ENCODE data around the gene C4orf50.
"Not testable (repeated sequence)": the region's sequence is repeated elsewhere in the genome, so short reads cannot be mapped to it uniquely, and the experiment has no call there.

Gene C4orf50

DNA sequence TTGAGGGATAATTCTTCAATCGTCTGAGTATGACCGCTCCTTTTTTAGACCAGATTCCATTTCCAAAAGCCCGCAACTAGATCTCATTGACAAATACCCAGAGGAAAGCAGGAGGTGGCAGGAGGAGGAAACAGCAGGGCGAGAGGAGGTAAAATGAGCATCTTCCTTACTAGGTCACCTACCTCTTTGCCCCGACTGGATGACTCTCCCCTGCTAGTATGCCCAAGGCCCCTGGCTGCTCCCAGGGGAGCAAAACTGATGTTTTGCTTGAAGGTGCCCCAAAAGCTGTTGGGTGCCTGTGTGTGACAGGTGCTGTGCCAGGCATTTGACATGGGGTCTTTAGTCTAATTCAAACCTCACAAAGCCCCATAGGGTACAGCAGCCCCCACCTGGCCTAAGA, 48.9 kb downstream of the C4orf50 start:
- no peak for DNase-seq (ENCODE audit: low read depth)

DNA sequence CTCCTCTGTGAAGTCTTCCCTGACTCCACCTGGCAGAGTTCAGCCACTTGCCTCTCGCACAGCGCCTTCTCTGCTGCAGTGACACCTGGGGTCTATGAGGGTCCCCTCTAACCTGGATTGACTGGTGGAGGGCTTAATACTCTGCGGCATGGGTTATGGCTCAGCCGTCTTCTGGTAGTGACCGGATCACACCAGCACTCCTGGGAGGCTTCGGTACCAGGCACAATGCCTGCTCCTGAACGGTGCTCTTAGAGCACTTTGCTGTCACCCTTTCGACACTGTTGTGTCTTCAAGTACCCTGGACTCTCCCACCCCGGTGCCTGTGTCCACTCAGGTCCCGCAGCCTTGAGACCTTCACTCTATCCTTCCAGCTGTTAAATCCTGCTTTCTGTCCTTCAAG, 50.0 kb downstream of the C4orf50 start:
- DNase-seq (ENCODE audit: low read depth), result no peak

DNA sequence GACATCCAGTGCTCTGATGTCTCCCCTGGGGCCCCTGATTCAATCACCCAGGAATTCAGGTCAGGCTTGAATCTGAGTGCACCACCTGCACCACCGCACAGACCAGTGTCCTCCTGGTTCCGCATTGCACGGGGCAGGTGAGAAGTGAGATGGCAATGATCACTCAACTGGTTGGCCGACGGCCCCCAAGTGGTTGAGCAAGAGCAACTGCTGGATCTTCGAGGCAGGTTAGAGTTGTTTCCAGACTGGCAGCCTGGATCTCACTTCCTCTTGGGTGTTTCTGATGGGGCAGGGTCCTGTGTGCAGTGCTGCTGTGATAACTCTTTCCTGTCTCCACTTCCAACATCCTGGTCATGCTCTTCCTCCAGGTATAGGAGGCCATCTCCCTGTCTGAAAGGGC, 50.4 kb downstream of the C4orf50 start:
- no peak for DNase-seq (ENCODE audit: low read depth)

DNA sequence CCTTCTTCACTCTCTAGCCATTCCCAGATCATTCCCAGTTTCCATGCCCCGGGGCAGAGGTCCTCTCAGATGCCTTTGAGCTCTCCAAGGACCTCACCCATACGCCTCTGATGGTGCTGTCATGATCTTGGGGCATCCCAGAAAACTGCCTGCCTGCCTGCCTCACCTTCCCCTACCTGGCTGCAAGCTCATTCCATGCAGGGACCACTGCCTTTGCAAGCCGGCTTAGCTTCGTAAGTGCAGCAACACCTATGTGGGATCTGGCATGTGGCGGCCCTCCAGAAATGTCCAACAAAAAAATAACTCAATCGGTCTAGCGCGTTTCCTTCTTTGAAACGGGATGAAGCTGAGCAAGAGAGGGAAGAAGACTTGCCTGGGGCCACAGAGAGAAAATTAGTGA, 53.0 kb downstream of the C4orf50 start:
- DNase-seq (ENCODE audit: low read depth), result no peak

DNA sequence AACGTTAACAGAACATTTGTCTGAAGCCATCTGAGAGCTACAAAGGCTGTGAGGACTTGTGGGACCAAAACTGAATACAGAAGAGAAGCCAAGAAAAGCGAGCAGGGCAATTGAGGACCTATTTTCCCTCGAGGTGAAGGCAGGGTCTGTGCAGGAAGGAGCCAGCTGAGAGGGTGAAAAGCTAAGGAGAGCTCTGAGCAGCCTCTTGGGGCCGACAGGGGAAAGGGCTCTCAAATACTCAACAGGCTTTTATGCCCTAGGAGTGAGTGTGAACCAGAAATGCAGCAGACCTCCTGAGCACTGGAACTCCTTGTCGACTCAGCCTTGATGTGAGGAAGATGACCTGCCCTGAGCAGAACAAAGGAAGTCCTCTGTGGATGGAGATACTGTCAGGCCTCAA, 54.2 kb downstream of the C4orf50 start:
- DNase-seq (ENCODE audit: low read depth), result no peak

DNA sequence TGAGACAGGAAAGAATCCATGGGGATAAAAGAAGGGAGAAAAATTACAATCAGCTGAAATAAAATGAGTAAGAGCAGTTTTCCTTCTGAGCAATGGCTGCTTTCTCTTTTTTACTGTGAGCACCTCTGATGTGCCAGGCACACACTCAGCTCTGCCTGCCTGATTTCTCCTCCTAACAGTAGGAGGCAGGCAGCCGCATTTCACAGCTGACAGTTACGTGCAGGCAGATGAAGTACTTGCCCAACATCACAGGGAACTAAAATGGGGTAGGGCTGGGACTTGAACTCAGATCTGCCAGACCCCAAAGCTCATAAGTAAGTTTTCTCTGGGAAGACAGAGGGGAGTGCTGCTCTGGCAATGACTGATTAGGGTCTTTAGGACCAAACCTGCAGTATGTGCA, 54.6 kb downstream of the C4orf50 start:
- no peak for DNase-seq (ENCODE audit: low read depth)

DNA sequence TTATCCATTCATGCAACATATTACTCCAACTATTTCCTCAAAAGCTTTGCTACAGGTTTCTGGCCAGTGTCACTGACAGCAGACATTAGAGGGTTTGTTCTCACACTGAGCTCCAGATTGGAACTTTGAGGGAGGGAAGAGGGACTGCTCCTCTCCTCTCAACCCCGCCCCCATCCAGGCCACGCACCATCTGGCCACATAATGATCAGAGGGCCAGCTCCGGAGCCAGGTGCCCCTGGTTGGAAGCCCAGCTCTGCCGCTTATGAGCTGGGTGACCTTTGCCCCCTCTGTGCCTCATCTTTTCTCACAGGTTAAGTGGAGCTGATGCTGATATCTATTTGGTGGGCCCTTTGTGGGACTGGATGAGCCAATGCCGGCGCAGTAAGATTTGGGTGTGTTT, 55.8 kb downstream of the C4orf50 start:
- DNase-seq (ENCODE audit: low read depth), result no peak

DNA sequence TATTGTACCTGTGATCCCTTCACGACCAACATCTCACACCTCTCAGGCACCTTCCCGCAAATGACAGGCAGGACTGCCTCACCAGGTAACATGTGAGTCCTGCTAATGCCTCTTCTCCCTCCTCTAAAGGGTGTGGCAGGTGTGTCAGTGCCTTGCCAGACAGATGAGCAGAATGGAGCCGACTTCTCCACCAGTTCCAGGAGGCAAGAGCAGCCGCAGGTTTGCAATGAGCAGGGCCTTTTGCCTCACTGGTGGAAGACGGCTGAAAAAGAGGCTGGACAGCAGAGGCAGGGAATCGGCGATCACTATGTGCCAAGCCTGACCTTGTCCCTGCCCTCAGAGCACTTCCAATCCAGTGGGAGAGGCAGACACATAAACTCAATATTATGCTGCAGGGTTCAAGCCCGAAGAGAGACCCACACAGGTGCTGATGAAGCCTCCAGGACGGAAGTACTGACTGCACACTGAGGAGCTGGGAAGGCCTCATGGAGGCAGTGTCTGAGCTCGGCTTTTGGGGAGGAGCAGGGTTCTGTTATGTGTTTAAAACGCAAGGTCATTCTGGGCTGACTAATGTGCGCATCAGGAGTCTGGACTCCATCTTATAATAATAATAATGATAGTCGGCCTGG, 57.9 kb downstream of the C4orf50 start:
- DNase-seq (ENCODE audit: low read depth), result no peak

DNA sequence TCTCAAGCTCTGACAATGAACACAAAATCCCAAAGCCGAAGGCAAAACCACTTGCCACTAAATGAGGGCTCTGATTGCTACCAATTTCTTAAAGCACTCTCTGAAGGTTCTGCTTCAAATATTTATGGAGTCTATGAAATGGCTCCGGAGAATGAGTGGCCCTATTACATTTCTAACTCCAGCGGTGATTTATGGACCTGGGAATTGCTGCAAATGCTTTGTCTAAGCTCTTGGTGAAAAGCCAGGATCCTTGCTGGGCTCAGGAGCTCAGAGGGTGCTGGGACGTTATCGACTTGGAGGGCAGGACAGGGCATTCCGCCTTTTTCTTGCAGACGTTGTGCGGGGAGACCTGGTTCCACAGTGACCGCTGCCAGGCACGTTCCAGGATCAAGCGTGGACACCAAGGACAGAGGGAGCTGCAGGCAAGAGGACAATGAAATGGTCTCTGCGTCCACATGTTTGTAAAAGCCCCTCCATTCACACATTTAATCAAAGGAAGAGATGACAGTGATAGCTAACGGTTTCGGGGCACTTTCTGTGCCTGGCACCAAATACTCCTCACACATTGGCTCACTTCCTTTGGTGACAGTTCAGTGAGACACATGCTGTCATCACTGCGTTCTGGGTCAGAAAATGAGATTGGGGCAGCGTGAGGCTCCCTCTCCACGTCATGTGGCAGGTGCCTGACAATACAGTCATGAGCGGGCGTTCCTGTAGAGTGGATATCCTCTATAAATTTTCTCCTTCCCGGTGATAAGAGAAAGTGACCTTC, 58.8 kb downstream of the C4orf50 start:
- DNase-seq (ENCODE audit: low read depth), result no peak

DNA sequence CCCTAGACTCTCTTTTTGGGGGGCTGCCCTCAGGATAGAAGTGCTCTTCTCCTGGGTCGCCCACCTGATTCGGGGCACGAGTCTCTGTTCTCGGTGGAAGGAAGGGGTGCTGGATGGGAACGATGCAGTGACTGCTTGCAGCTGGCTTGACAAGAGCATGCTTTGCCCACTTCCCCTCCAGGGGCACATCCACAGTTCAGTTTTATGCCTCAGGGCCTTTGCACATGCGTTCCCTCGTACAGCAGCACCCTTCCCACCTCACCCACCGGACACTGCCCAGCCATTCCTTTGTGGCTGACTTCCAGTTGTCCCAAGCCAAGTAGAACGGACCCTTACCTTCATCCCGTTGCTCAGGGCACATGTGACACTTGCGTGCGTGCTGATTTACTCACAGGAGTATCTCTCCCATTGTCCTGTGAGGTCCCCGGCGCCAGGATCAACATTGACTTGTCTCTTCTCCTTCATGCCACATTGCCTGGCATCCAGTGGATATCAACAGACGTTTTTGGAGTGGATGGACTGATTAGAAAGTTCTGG, 60.0 kb downstream of the C4orf50 start:
- DNase-seq (ENCODE audit: low read depth), result no peak

DNA sequence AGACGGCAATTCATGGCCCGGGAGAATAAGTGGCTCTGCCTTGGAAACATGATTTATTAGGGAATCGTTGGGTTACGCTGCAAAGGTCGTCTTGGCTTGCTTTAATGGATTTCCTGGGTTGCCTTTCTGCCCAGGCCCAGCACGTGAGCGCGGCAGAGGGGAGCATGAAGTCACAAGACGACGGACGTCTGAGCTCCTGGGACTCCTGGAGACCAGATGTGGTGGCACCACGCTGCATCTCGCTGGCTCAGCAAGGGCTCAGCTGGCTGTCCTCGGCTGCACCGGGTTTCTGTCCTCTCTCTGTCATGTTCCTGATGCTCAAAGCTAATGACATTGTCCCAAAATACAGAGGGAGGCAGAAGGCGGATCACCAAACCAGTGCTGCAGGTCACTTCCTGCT, 61.2 kb downstream of the C4orf50 start:
- DNase-seq (ENCODE audit: low read depth), result no peak

DNA sequence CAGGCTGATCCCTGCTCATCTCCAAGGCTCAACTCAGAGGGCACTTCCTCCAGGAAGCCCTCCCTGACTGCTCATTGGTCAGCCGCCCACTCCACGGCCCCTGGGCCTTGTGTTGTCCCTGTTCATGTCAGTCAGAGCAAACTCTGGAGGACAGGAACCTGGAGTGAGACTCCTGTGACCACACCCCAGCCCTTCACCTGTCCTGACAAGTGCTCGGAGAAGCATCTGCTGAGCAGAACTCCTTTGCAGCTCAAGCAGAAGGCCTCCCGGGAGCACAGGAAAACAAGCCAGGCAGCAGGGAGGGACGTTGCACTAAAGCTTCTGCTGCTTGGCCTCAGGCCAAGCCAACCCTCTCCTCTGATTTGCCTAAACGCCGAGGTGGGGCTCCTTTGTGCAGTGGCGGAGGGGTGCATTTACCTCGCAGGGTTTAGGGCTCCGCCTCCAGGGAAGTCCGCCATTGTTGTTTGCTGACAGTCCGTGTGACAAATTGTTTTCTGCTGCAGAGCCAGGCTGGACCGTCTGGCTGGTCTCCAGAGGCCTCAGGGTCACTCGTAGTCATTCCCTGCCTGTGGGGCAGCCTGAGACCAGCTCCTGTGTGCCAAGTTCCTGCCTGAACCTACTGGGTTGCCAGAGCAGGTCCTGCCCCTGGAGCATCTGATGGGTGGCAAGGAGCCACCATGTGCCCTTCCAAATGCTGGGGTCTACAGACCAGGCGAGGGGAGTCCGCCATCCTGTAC, 61.8 kb downstream of the C4orf50 start:
- no peak for DNase-seq (ENCODE audit: low read depth)

DNA sequence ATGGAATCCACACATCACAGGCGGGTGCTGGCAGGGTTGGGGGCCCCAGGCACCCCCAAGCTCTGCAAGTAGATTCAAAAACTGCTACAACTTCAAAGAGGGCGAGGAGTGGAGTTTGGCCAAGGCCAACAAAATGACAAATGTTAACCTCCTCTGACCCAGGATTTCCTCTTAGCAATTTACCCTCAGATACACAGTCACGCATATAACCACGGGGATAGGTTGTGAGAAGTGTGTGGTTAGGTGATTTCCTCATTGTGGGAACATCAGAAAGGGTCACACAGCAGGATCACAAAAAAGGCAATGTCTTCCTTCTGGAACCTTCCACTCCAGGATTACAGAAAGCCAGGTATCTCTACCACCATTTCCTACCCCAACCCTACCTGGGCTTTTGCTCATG, 62.4 kb downstream of the C4orf50 start:
- no peak for DNase-seq (ENCODE audit: low read depth)

DNA sequence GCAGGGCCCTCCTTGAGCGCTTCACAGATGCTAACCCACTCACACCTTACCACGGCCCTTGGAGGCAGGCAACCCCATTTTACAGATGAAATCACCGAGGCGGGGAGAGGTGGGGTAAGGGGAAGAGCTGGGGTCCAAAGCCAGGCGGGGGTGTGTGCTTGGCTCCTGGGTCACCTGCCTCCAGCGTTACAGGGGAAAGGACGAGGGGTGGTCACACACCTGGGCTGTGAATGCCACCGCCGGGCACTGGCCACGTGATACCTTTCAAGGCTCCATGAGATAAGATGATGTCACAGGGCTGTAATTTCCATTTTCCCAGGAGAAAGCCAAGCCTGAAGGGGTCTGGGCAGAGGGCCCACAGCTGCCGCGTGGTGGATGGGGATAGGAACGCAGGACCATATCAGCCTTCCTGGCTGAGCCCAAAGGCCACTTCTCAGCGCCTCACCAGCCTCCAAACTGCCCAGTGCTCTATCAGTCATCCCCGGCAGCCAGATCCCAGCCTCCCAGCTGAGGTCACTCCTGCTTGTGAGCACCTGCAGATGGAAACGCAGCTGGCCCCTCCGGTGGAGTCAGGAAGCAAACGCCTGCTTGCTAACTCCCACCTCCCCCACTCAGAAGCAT, 62.9 kb downstream of the C4orf50 start:
- DNase-seq (ENCODE audit: low read depth), result no peak

DNA sequence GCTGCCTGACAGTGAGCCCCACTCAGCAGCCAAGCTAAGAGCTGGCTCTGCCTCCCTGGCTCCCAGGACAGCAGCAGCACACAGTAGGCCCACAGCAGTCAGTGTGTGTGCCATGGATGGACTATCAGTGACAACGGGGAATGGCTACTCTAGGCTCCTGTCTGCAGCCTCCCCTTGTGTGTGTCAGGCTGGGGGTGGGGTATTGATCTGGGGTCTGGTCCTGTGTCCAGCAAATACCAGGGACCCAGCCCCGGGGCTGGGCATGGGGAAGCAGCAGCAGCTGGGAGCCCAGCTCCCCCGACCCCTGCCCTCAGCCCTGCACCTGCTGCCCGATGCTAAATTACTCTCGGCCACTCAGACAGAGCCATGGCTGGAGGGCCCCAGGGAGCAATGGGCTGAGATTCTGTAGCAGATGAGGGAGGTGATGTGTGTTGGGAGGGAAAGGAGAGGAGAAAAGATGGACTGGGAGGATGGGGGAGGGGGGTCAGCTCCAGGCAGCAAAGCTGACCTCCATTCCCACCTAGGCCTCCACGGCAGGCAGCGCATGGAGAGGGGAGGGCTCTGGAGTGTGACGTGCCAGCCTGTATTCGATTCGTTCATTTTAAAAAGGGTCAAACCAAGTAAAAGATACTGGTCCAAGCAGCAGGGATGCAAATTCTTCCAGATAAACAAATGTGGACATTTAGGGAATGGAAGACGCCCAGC, 64.0 kb downstream of the C4orf50 start:
- DNase-seq (ENCODE audit: low read depth), result no peak

DNA sequence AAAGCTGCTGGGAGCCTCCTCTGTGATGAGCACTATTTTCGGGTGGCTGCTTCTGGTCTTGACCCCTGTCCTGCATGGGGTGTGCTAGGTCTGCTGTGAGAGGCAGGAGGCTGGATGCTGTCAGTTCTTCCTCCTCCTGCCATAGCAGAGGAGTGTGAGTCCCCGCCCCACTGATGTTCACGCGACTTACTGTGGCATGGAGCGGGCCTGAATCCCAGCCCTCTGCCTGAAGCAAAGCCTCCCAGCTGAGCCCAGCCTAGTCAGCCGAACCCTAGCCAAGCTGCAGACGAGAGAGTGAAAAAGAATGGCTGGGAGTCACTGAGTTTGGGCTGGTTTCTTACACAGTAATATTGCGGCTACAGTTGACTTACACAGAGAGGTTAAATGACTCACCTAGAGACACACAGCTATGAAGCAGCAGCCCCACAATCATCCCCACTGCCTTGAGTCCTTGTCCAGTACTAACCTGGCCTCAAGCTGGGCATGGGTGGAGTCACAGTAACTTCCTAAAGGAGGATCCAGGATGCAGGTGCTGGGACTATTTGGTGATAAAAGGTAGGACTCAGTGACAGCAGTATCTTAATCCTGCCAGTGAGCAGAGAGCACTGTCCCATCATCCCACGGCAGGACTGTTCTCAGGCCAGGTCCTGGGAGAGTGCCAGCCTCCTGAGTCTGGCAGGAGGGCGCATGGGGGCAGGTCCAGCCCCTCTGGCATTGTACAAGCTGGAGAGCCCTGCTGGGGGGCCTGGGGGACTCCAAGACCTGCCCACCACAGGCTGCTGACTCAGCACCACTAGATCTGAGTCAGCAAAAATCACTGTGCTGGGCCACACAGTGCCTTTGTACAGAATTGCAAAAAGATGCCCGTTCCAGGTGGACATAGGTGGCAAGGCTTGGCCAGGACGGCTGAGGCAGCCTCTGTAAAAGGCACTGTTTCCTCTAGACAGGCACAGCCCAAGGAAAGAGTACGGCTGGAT, 65.0 kb downstream of the C4orf50 start:
- DNase-seq (ENCODE audit: low read depth), result no peak

DNA sequence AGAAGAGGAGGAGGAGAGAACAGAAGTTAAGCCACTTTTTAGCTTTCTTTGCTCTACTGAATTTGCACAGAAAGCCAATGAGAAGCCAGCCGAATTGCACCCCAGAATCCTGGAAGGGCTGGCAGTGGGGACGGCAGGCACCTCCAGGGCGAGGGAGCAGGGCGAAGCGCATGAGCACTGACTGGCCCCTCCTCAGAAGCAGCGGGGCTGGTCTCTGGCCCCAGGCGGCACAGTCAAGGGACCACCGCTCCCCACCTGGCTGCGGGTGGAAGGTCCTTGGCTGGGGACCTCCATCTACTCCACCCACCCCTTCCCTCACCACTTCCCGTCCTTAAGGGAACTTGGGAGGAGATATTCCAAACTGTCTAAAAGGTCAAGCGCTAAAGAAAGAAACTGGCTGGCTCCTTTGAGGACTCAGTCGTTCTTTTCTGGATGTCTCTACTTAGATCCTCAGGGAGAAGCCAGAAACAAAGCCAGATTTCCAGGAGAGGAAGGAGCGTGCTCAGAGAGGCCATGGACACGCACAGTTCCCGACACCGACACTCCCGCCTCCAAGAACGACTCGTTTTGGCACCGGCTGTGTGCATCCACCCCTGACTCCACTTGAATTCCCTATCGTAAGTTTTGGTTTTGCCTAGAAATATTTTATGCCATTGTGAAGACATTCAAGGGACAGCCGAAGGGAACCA, 65.8 kb downstream of the C4orf50 start:
- DNase-seq (ENCODE audit: low read depth), result no peak

DNA sequence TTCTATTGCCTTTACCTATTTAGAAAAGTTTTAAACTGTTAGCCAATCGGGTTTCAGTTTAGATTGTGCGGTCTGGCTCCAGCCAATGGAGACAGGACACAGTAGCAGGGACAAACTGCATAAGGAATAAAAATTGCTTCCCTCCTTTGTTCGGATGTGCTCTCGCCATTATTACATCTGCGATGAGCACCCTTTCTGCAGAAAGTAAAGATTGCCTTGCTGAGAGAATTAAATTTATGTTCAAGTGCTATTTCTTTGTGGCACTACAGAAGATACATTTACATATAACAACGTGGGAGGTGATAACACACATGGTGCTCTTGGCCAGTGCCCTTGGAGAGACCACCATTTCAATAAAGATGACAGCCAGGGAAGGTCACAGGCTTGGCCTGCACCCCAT, 71.6 kb downstream of the C4orf50 start:
- DNase-seq (ENCODE audit: low read depth), result not testable (repeated sequence)

DNA sequence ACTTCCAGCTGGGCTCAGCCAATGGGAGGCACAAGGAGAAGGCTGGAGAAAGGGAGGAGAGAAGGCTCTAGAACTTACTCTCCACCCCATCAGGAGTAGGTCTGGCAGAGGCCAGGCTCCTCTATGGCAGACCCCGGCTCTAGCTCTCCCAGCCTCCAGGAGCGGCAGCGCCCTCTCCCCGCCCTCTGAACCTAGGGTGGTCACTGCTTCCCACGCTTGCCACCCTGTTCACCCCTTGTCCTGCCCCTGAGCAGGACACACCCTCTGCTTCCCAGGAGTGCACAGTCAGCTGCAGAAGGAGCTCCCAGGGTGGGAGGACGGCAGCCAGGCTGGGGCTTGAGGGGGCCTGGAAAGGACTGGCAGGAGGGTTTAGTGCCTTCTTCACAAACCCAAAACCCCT, 72.3 kb downstream of the C4orf50 start:
- no peak for DNase-seq (ENCODE audit: low read depth)

DNA sequence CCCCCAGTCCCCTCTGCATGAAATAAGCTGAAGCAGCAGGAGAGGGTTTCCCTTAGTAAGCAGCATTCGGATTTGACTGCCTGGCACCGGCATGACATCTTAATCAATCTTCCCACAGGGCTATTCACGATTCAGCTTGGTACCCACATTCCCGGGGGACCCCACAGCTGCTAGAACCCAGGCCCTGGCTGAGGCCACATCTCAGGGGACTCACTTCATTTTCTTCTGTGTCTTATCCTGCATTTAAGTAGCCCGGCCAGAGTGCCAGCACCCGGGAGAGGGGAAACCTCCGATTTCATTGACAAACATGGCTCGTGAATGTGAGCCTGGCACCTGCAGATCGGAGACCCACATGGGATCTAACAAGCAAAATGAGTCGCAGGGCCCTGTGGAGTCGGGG, 73.1 kb downstream of the C4orf50 start:
- no peak for DNase-seq (ENCODE audit: low read depth)

Data from stimulated activated CD8-positive, alpha-beta memory T cell treated with anti-CD3 and anti-CD28 coated beads, Interleukin-15, amount 100 ng/mL, for 1 hour (primary cell).